RWPE1 (cell line): Measurements from ENCODE around the gene VAPB.
"Not testable (repeated sequence)": the region's sequence is repeated elsewhere in the genome, so short reads cannot be mapped to it uniquely, and the experiment has no call there.

Experiments used
- CTCF ChIA-PET: fragments of 350-600 bp; sonication (Branson Sonifier 250); formaldehyde crosslinking; extraction: SDS; loops from one replicate; lab custom pipeline; 2021; lab: Yijun Ruan, JAX
- POLR2A ChIA-PET: fragments of 400-600 bp; formaldehyde crosslinking; extraction: SDS; loops from one replicate; lab custom pipeline; 2020; ENCODE audit warnings: antibody characterized with exemption; ENCODE audit not compliant: low non-redundant PET; lab: Yijun Ruan, JAX
- DNase-seq: peaks from one replicate; pipeline ENCODE4 v3.0.0; 2012; ENCODE audit warnings: low spot score
- H3K27ac ChIP-seq: fragments of 450-650 bp; 2 replicates; pipeline ENCODE4 v1.5.1; 2017
- TF ChIP-seq, protein P1 (sequence below): fragments of 450-650 bp; conservative IDR thresholded peaks from 2 replicates; pipeline ENCODE4 v1.5.1; 2017; ENCODE audit warnings: low read depth, mild to moderate bottlenecking

Gene VAPB

DNA sequence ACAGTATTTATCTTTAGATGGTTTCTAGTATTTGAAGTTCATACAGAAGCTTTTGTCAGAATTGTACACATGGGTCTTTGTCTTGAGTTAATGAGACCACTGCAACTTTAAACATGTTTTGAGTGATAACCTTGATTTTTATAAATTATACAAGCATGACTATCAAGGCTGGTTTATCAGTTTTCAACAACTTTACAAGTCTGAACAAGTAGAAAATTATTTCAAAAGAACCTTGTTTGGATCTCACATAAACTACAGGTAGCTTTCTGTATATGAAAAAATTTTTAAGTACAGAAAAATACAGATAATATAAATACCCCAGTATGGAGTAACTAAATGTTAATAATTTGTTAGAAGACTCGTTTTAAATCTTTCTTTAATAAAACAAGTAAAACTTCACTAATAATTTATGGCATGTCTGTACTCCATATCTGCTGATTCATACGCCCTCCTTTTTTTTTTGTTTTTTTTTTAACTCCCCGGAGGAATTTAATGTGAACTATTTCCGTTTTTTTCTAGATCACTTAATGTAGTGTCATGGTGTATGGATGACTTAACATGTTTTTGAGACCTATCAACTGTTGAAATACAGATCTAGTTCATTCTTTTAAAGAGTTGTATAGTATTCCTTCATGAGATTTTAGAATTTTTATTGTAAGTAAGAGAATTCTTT, 18.3 kb downstream of the VAPB start:
- ChIA-PET POLR2A (interaction anchor here (0.8 kb wide), 1 partner anchor 19 kb away, joined by 4 read pairs; the partner anchor contains the start of gene VAPB), CTCF (no interaction called here)
- no peak overlapping the region for H3K27ac ChIP-seq
- peak; percentile 84 for DNase-seq
- TF ChIP-seq, protein P1, sequence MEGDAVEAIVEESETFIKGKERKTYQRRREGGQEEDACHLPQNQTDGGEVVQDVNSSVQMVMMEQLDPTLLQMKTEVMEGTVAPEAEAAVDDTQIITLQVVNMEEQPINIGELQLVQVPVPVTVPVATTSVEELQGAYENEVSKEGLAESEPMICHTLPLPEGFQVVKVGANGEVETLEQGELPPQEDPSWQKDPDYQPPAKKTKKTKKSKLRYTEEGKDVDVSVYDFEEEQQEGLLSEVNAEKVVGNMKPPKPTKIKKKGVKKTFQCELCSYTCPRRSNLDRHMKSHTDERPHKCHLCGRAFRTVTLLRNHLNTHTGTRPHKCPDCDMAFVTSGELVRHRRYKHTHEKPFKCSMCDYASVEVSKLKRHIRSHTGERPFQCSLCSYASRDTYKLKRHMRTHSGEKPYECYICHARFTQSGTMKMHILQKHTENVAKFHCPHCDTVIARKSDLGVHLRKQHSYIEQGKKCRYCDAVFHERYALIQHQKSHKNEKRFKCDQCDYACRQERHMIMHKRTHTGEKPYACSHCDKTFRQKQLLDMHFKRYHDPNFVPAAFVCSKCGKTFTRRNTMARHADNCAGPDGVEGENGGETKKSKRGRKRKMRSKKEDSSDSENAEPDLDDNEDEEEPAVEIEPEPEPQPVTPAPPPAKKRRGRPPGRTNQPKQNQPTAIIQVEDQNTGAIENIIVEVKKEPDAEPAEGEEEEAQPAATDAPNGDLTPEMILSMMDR, result no peak

DNA sequence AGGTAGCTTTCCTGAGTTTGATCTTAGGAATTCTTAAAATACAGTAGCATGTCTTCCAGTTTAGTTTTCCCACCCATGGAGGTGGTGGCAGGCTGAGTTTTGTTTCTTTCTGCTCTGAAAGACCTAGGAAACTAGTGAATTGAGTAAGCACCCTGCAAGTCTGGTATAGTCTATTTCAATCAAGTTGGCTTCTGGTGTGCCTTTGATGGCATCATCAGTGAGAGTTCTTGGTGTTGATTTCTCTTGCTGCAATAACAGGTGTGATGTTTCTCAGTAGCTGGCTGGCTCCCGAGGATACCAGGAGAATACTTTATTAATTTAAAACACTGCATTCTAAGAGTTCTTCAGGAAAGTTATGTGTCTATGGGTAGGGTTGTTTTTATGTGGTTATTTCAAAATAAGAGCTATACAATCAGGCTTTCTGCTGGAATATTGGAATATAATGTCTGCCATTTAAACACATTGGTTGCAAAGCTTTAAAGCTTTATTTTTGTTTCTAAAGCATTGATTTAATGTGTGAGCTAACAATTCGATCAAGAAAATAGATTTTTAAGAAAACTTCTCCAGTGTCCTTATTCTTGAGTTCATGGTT, 19.0 kb downstream of the VAPB start:
- DNase-seq, result no peak
- ChIA-PET CTCF (interaction anchor here (0.5 to 1.0 kb wide), 2 partner anchors 12 to 134 kb away, joined by 3 to 4 read pairs; no protein-coding TSS in a partner anchor), POLR2A (no interaction called here)
- H3K27ac ChIP-seq, result no peak overlapping the region
- TF ChIP-seq, protein P1, result no peak

DNA sequence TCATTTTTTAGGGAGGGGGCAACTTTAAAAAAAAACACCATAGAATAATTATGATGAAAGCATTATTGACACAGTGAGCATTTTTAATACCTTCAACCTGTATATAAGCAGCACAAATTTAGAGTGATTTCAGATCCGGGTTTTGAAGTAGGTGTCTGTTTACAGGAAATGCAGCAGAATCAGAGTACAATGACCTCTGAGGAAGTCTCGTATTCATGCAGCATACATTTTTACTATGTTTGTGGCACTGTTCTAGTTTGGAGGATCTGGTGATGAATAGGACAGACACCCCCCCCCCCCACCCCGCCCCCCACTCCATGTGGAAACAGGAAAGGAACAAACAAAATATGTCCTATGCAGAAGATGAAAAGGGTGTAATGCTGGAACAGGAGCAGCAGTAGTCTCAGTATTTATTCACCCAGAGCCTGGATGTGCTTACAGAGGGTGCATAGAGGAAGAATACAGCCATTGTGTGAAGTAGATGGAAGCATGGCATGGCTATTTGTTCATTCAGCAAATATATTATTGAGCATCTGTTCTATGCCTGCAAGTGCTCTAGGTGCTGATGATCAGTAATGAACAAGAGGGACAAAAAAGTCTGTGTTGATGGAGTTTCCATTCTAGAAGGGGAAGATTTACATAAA, 19.7 kb downstream of the VAPB start:
- TF ChIP-seq, protein P1, result no peak
- CTCF ChIA-PET, result interaction anchor here (1.0 kb wide), 1 partner anchor 13 kb away, joined by 4 read pairs; no protein-coding TSS in a partner anchor
- POLR2A ChIA-PET, result no interaction called here
- DNase-seq, result no peak
- H3K27ac ChIP-seq, result no peak overlapping the region

DNA sequence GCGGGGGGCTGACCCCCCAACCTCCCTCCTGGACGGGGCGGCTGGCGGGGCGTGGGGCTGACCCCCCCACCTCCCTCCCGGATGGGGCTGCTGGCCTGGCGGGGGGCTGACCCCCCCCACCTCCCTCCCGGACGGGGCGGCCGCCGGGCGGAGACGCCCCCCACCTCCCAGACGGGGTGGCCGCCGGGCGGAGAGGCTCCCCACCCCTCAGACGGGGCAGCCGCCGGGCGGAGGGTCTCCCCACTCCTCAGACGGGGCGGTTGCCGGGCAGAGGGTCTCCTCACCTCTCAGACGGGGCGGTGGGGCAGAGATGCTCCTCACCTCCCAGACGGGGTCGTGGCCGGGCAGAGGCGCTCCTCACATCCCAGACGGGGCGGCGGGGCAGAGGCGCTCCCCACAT, 25.2 kb downstream of the VAPB start:
- DNase-seq, H3K27ac ChIP-seq, POLR2A ChIA-PET, CTCF ChIA-PET: not testable (repeated sequence)

DNA sequence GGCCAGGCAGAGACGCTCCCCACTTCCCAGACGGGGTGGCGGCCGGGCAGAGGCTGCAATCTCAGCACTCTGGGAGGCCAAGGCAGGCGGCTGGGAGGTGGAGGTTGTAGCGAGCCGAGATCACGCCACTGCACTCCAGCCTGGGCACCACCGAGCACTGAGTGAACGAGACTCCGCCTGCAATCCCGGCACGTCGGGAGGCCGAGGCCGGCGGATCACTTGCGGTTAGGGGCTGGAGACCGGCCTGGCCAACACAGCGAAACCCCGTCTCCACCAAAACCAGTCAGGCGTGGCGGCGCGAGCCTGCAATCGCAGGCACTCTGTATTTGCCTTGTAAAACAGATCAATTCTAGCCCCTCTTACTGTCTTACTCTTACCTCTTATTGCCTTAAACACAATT, 25.8 kb downstream of the VAPB start:
- DNase-seq, H3K27ac ChIP-seq, POLR2A ChIA-PET: not testable (repeated sequence)
- CTCF ChIA-PET, result interaction anchor here (0.6 kb wide), 1 partner anchor 168 kb away, joined by 3 read pairs; no protein-coding TSS in a partner anchor

DNA sequence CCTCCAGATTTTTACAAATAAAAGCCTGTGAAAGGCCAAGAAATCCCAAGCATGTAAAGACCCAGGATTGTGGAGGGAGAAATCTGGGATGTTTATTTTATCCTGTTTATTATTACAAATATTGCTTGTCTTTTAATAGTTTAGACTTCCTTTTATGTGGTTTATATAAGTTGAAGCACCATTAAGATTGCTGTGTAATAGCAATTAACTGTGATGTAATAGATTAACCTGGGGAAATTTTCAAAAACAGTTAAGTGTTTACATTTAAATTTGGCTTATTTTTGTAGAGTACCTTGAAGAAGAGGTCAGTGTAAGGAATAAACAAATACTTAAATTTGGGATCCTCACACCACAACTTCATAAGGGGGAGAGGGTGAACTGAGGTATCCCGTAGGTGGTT, 27.0 kb downstream of the VAPB start:
- CTCF ChIA-PET, result interaction anchor here (0.7 kb wide), 1 partner anchor 457 kb away, joined by 4 read pairs; no protein-coding TSS in a partner anchor

DNA sequence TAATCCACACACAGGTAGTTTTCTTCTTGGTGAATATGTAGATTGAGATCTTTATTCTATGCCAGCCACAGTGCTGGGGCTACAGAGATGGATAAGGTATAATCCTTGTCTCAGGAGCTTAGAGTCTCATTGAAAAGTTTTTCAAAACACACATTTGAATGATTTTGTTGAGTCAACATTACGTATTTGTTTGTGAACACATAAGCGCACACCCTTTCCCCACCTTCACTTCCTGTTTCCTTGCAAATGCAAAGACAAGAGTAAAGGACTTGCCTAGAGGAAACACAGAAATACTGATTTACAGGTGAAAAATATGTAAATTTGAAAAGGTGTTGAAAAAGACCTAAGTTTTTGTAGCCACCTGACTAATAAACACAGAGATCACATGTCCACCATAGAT, 27.8 kb downstream of the VAPB start:
- CTCF ChIA-PET, result interaction anchor here (0.7 kb wide), 1 partner anchor 456 kb away, joined by 4 read pairs; no protein-coding TSS in a partner anchor
- TF ChIP-seq, protein P1, result no peak
- no peak overlapping the region for H3K27ac ChIP-seq
- POLR2A ChIA-PET, result no interaction called here
- no peak for DNase-seq

More for the DNA sequence above, 27.0 kb downstream of the VAPB start:
- DNase-seq, result no peak
- TF ChIP-seq, protein P1, result no peak
- POLR2A ChIA-PET, result no interaction called here
- no peak overlapping the region for H3K27ac ChIP-seq
